IMR-90 (cell line): ENCODE data around the gene TMUB2.

ENCODE experiments used
- CEBPB ChIP-seq: IDR thresholded peaks from 2 replicates; pipeline ENCODE4 v1.6.1; 2012; ENCODE audit warnings: low read depth, low read length, improper control_type of control experiment
- CTCF ChIP-seq: conservative IDR thresholded peaks from 2 replicates; pipeline ENCODE4 v1.5.1; 2012; ENCODE audit warnings: mild to moderate bottlenecking, low read depth, low read length, improper control_type of control experiment
- ELK1 ChIP-seq: fragments of 150-350 bp; IDR thresholded peaks from 2 replicates; pipeline ENCODE4 v1.6.1; 2016; ENCODE audit warnings: low read depth, mild to moderate bottlenecking, low read length, moderate library complexity, borderline replicate concordance
- MAZ ChIP-seq: IDR thresholded peaks from 2 replicates; pipeline ENCODE4 v1.6.1; 2012; ENCODE audit warnings: low read depth, mild to moderate bottlenecking, low read length, improper control_type of control experiment, moderate library complexity, borderline replicate concordance
- POLR2A ChIP-seq: IDR thresholded peaks from 2 replicates; pipeline ENCODE4 v1.6.1; 2012; ENCODE audit warnings: mild to moderate bottlenecking, low read depth, low read length
- RFX5 ChIP-seq: IDR thresholded peaks from 2 replicates; pipeline ENCODE4 v1.8.0; 2012; ENCODE audit warnings: low read depth, mild to moderate bottlenecking, low read length, moderate library complexity
- SMC3 ChIP-seq: fragments of 150-350 bp; IDR thresholded peaks from 2 replicates; pipeline ENCODE4 v1.6.1; 2016; ENCODE audit warnings: low read depth, mild to moderate bottlenecking, antibody characterized with exemption, low read length, moderate library complexity
- USF2 ChIP-seq: fragments of 150-350 bp; IDR thresholded peaks from 2 replicates; pipeline ENCODE4 v1.6.1; 2017; ENCODE audit warnings: mild to moderate bottlenecking, antibody characterized with exemption, low read length, low read depth

- TF ChIP-seq POLR2A (no peak), USF2 (no peak), CTCF (no peak), MAZ (no peak), RFX5 (no peak), CEBPB (no peak), ELK1 (no peak), SMC3 (no peak)
Observed at GRCh38 chr17:44170135-44170498, 16.7 kb upstream of the TMUB2 start.
